Forelimb muscle (tissue), 1 donor: ENCODE results near the gene TMEM108. TPM values are rescaled to one million over a fixed set of nuclear protein-coding genes. Genes with fewer than 3 reads are reported as not detected.

Experiments used
- DNase-seq: peaks from one replicate; pipeline ENCODE4 v3.0.0-alpha.2; 2013; ENCODE audit warnings: low read depth
- polyA plus RNA-seq: library from polyadenylated mRNA; unstranded; fragments of 120-200 nt; gene quantifications from one replicate; pipeline ENCODE4 v1.2.1, GENCODE V29; 2013; ENCODE audit not compliant: insufficient read length

Gene TMEM108
- polyA plus RNA-seq, 1 donor: 18.6 TPM

- DNase-seq: no peak
Measured at GRCh38 chr3:133054586-133054985, 16.4 kb downstream of the TMEM108 start.

GRCh38 chr3:133055339-133055738 lies 17.1 kb downstream of the TMEM108 start:
- DNase-seq: no peak

GRCh38 chr3:133058243-133058642 lies 20.1 kb downstream of the TMEM108 start:
- DNase-seq: no peak

GRCh38 chr3:133058831-133059230 lies 20.6 kb downstream of the TMEM108 start:
- DNase-seq: no peak

GRCh38 chr3:133065193-133065961 lies 27.2 kb downstream of the TMEM108 start:
- DNase-seq: no peak

GRCh38 chr3:133066026-133066425 lies 27.8 kb downstream of the TMEM108 start:
- no peak for DNase-seq

- no peak for DNase-seq
Measured at GRCh38 chr3:133069556-133070286, 31.5 kb downstream of the TMEM108 start.

- DNase-seq: no peak
Measured at GRCh38 chr3:133074977-133075376, 36.8 kb downstream of the TMEM108 start.

GRCh38 chr3:133077688-133078087 lies 39.5 kb downstream of the TMEM108 start:
- no peak for DNase-seq

- no peak for DNase-seq
Measured at GRCh38 chr3:133079621-133080020, 41.4 kb downstream of the TMEM108 start.

GRCh38 chr3:133081016-133081415 lies 42.8 kb downstream of the TMEM108 start:
- DNase-seq: no peak

GRCh38 chr3:133083395-133083794 lies 45.2 kb downstream of the TMEM108 start:
- no peak for DNase-seq

- DNase-seq: no peak
Measured at GRCh38 chr3:133089906-133090485, 51.8 kb downstream of the TMEM108 start.

GRCh38 chr3:133092681-133093080 lies 54.5 kb downstream of the TMEM108 start:
- DNase-seq: no peak

- no peak for DNase-seq
Measured at GRCh38 chr3:133093366-133093765, 55.2 kb downstream of the TMEM108 start.

GRCh38 chr3:133096900-133097613 lies 58.9 kb downstream of the TMEM108 start:
- DNase-seq: no peak

GRCh38 chr3:133103706-133104105 lies 65.5 kb downstream of the TMEM108 start:
- no peak for DNase-seq

- DNase-seq: no peak
Measured at GRCh38 chr3:133106169-133106568, 68.0 kb downstream of the TMEM108 start.

- no peak for DNase-seq
Measured at GRCh38 chr3:133112666-133113065, 74.5 kb downstream of the TMEM108 start.

GRCh38 chr3:133113526-133113925 lies 75.3 kb downstream of the TMEM108 start:
- DNase-seq: no peak

GRCh38 chr3:133113927-133114597 lies 75.9 kb downstream of the TMEM108 start:
- DNase-seq: no peak

- no peak for DNase-seq
Measured at GRCh38 chr3:133115176-133115575, 77.0 kb downstream of the TMEM108 start.
